ENCODE data around the gene RASAL1. TPM values are rescaled to one million over a fixed set of nuclear protein-coding genes. Genes with fewer than 3 reads are reported as not detected.

RASAL1 gene
- total RNA-seq, 2 donors from 2014 or later = 1.6 to 9.9 TPM

DNA sequence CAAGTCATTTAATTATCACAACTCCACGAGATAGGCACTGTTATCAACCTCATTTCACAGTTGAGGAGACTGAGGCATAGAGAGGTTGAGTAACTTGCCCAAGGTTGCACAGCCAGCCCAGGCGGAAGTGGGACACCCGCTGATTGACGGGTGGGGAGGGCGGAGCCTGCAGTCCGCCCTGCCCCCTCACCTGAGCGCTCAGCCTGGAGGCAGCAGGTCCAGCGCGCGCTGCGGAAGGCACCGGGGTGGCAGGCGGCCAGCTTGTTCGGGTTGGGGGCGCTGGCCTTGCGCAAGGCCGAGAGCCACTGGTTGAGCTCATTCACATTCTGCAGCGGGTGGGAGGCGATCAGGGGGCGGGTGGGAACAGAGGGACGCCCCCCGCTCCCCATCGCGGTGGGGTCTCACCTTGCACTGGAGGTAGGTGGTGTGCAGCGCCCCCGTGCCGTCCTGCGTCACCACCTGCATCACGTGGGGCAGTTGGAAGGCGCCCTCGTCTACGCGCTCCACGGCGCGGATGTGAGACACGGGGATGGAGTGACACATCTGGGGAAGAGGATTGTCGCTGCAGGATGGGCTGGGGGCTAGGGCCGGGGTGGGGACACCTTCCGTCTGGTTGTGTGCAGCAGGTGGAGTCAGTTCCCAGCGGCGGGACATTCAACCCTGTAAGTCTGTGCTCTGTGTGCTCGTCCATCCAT, 31.7 kb downstream of the RASAL1 start:
- DNase-seq (ENCODE audit: low spot score) = no peak
- H3K36me3 ChIP-seq = no peaks in the 10 kb centered on the region
- no peaks in the 10 kb centered on the region for H3K4me1 ChIP-seq (replicated peaks)
- H3K27me3 ChIP-seq (replicated peaks; ENCODE audit: insufficient read depth) = peaks cover 6% of the 10 kb centered on the region
- H3K27ac ChIP-seq = no peak overlapping the region
- intact Hi-C loops (cut with DNase I) = no loop called here
- WGBS = 3% methylated on average over 36 of the region's 43 CpGs
- H3K4me3 ChIP-seq = no peak overlapping the region
- TF ChIP-seq POLR2A (IDR thresholded peaks at IDR 0.05) (no peak), POLR2AphosphoS5 (IDR thresholded peaks at IDR 0.05) (no peak), CTCF (IDR thresholded peaks at IDR 0.05) (no peak)
- H3K9me3 ChIP-seq = no peaks in the 10 kb centered on the region

DNA sequence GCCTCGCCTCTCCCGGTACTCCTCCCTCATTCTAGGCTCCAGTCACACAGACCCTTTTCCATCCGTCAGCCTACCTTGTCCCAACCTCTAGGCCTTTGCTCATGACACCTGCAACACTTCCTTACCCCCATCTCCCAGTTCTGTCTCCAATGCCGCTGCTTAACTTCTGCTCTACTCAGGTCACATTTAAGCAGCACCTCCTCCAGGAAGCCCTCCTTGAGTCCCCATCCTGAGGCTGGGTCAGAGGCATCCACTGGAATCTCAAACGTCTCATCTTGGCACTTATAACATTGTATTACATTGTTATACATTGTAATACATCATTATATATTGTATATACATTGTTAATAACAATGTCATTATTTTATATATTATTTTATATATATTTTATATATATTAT, 32.8 kb downstream of the RASAL1 start:
- no peak for DNase-seq (ENCODE audit: low spot score)
- TF ChIP-seq CTCF (IDR thresholded peaks at IDR 0.05) (no peak), POLR2AphosphoS5 (IDR thresholded peaks at IDR 0.05) (no peak), POLR2A (IDR thresholded peaks at IDR 0.05) (no peak)
- no peaks in the 10 kb centered on the region for H3K36me3 ChIP-seq
- H3K4me1 ChIP-seq (replicated peaks) = no peaks in the 10 kb centered on the region
- H3K27me3 ChIP-seq (replicated peaks; ENCODE audit: insufficient read depth) = peaks cover 6% of the 10 kb centered on the region
- 90% methylated on average over 5 of the region's 5 CpGs for WGBS
- no peaks in the 10 kb centered on the region for H3K9me3 ChIP-seq
- intact Hi-C loops (cut with DNase I) = no loop called here
- no peak overlapping the region for H3K4me3 ChIP-seq
- no peak overlapping the region for H3K27ac ChIP-seq

GRCh38 chr12:113101751-113102150, 33.8 kb downstream of the RASAL1 start:
- peaks cover 6% of the 10 kb centered on the region for H3K27me3 ChIP-seq (replicated peaks; ENCODE audit: insufficient read depth)
- no peak for DNase-seq (ENCODE audit: low spot score)
- H3K9me3 ChIP-seq = no peaks in the 10 kb centered on the region
- H3K27ac ChIP-seq = no peak overlapping the region
- no peak overlapping the region for H3K4me3 ChIP-seq
- no peaks in the 10 kb centered on the region for H3K36me3 ChIP-seq
- WGBS = 74% methylated on average over 10 of the region's 10 CpGs
- TF ChIP-seq POLR2A (IDR thresholded peaks at IDR 0.05) (no peak), CTCF (IDR thresholded peaks at IDR 0.05) (no peak), POLR2AphosphoS5 (IDR thresholded peaks at IDR 0.05) (no peak)
- H3K4me1 ChIP-seq (replicated peaks) = no peaks in the 10 kb centered on the region
- intact Hi-C loops (cut with DNase I) = no loop called here

DNA sequence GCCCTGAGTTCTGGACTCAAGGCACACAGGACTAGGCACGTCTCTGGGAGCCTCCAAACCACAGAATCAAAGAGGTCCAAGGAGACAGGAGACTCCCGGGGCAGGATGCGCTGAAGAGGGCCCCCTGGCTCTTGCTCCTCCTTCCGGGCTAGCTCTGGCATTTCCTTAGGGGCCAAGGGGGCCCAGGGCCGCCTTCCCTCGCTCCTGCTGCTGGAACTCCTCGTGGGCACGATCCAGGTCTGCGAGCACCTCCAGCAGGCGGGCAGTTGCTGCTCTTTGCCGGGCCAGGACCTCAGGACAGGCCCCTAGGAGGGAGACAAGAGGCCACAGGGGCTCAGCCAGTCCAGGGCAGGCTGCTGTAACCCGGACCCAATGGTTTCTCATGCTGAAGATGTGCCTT, 35.8 kb downstream of the RASAL1 start:
- Histone ChIP-seq H3K27ac (no peak overlapping the region), H3K36me3 (no peaks in the 10 kb centered on the region), H3K27me3 (replicated peaks; ENCODE audit: insufficient read depth) (peaks cover 6% of the 10 kb centered on the region), H3K9me3 (no peaks in the 10 kb centered on the region), H3K4me1 (replicated peaks) (no peaks in the 10 kb centered on the region), H3K4me3 (no peak overlapping the region)
- 69% methylated on average over 12 of the region's 12 CpGs for WGBS
- intact Hi-C loops (cut with DNase I) = no loop called here
- TF ChIP-seq CTCF (IDR thresholded peaks at IDR 0.05) (no peak), POLR2A (IDR thresholded peaks at IDR 0.05) (no peak), POLR2AphosphoS5 (IDR thresholded peaks at IDR 0.05) (no peak)
- DNase-seq (ENCODE audit: low spot score) = no peak

GRCh38 chr12:113099364-113099763, 36.2 kb downstream of the RASAL1 start:
- TF ChIP-seq POLR2A (IDR thresholded peaks at IDR 0.05) = no peak
- TF ChIP-seq CTCF (IDR thresholded peaks at IDR 0.05) = no peak
- no peak for TF ChIP-seq POLR2AphosphoS5 (IDR thresholded peaks at IDR 0.05)
- Histone ChIP-seq H3K27me3 (replicated peaks; ENCODE audit: insufficient read depth) (peaks cover 6% of the 10 kb centered on the region), H3K36me3 (no peaks in the 10 kb centered on the region), H3K4me3 (no peak overlapping the region), H3K4me1 (replicated peaks) (no peaks in the 10 kb centered on the region), H3K27ac (no peak overlapping the region), H3K9me3 (no peaks in the 10 kb centered on the region)
- intact Hi-C loops (cut with DNase I) = no loop called here
- DNase-seq (ENCODE audit: low spot score) = no peak
